AG04449 (cell line): Measurements from ENCODE around the gene MEIOB.
"Not testable (repeated sequence)": the region's sequence is repeated elsewhere in the genome, so short reads cannot be mapped to it uniquely, and the experiment has no call there.

Experiments
- CTCF ChIA-PET: fragments of 350-600 bp; formaldehyde crosslinking; extraction: SDS; loops from one replicate; lab custom pipeline; 2021; ENCODE audit warnings: antibody characterized with exemption; lab: Yijun Ruan, JAX
- POLR2A ChIA-PET: fragments of 400-600, 350-600 bp; formaldehyde crosslinking; extraction: SDS; loops from one replicate; lab custom pipeline; 2020; ENCODE audit warnings: antibody characterized with exemption, inconsistent platforms; lab: Yijun Ruan, JAX
- DNase-seq: peaks from one replicate; pipeline ENCODE4 v3.0.0-alpha.2; 2010; ENCODE audit warnings: low read depth, low spot score
- H3K4me3 ChIP-seq: 2 replicates; pipeline ENCODE4 v1.5.1; 2011; ENCODE audit warnings: low read depth, mild to moderate bottlenecking, control low read depth, low read length
- CTCF ChIP-seq: IDR thresholded peaks from one replicate; pipeline ENCODE4 v1.5.1; 2011; ENCODE audit warnings: mild to moderate bottlenecking, moderate library complexity, low read length, control low read depth, inconsistent platforms; ENCODE audit not compliant: insufficient read depth; ENCODE audit errors: missing control alignments

MEIOB gene

GRCh38 chr16:1890708-1891050, 18.7 kb upstream of the MEIOB start:
- DNase-seq = no peak
- no peak for TF ChIP-seq CTCF
- ChIA-PET CTCF (interaction anchor here (1.2 to 2.5 kb wide), 2 partner anchors 11 to 13 kb away, joined by 3 to 7 read pairs; no protein-coding TSS in a partner anchor), POLR2A (no interaction called here)
- no peak overlapping the region for H3K4me3 ChIP-seq

GRCh38 chr16:1890024-1890707, 18.2 kb upstream of the MEIOB start:
- ChIA-PET CTCF (interaction anchor here (1.2 to 2.5 kb wide), 2 partner anchors 11 to 13 kb away, joined by 3 to 7 read pairs; no protein-coding TSS in a partner anchor), POLR2A (no interaction called here)
- DNase-seq = no peak
- H3K4me3 ChIP-seq = no peak overlapping the region
- no peak for TF ChIP-seq CTCF

GRCh38 chr16:1887711-1888354, 15.9 kb upstream of the MEIOB start:
- no peak overlapping the region for H3K4me3 ChIP-seq
- DNase-seq = no peak
- ChIA-PET POLR2A (no interaction called here), CTCF (interaction anchor here (1.5 to 3.6 kb wide), 2 partner anchors 29 to 42 kb away, joined by 3 to 13 read pairs; no protein-coding TSS in a partner anchor)
- TF ChIP-seq CTCF = no peak

- ChIA-PET CTCF (interaction anchor here (0.7 to 3.6 kb wide), 6 partner anchors 9 to 45 kb away, joined by 3 to 13 read pairs (median 4); no protein-coding TSS in a partner anchor), POLR2A (no interaction called here)
- no peak overlapping the region for H3K4me3 ChIP-seq
- no peak for TF ChIP-seq CTCF
- DNase-seq = no peak
Observed at GRCh38 chr16:1884889-1885288, 12.9 kb upstream of the MEIOB start.

- POLR2A ChIA-PET = no interaction called here
- TF ChIP-seq CTCF = no peak
- no peak for DNase-seq
- CTCF ChIA-PET = interaction anchor here (0.7 to 1.4 kb wide), 5 partner anchors 11 to 36 kb away, joined by 3 to 4 read pairs (median 3); no protein-coding TSS in a partner anchor
- H3K4me3 ChIP-seq = no peak overlapping the region
Observed at GRCh38 chr16:1884155-1884760, 12.3 kb upstream of the MEIOB start.

- DNase-seq, POLR2A ChIA-PET, H3K4me3 ChIP-seq, CTCF ChIA-PET: not testable (repeated sequence)
Observed at GRCh38 chr16:1881172-1881571, 9.2 kb upstream of the MEIOB start.
